Coronary artery (tissue), 2 donors: ENCODE data around the gene SLIT1.
"Not testable (repeated sequence)": the region's sequence is repeated elsewhere in the genome, so short reads cannot be mapped to it uniquely, and the experiment has no call there.

ENCODE experiments used
- DNase-seq: peaks from one replicate; pipeline ENCODE4 v3.0.0-alpha.2; 2017; ENCODE audit warnings: low spot score
- H3K27ac ChIP-seq, 2 donors: fragments of 200-600 bp; sonication (generic); one replicate each; pipeline ENCODE4 v1.5.1; 2016 to 2019
- H3K4me3 ChIP-seq: fragments of 200-600 bp; sonication (generic); 2 replicates; pipeline ENCODE4 v1.5.1; 2016; ENCODE audit warnings: mild to moderate bottlenecking, moderate library complexity
- TF ChIP-seq, protein P1 (sequence below): fragments of 200-600 bp; sonication (generic); IDR thresholded peaks from one replicate; pipeline ENCODE4 v1.5.1; 2019; ENCODE audit warnings: antibody characterized with exemption

The SLIT1 gene

DNA sequence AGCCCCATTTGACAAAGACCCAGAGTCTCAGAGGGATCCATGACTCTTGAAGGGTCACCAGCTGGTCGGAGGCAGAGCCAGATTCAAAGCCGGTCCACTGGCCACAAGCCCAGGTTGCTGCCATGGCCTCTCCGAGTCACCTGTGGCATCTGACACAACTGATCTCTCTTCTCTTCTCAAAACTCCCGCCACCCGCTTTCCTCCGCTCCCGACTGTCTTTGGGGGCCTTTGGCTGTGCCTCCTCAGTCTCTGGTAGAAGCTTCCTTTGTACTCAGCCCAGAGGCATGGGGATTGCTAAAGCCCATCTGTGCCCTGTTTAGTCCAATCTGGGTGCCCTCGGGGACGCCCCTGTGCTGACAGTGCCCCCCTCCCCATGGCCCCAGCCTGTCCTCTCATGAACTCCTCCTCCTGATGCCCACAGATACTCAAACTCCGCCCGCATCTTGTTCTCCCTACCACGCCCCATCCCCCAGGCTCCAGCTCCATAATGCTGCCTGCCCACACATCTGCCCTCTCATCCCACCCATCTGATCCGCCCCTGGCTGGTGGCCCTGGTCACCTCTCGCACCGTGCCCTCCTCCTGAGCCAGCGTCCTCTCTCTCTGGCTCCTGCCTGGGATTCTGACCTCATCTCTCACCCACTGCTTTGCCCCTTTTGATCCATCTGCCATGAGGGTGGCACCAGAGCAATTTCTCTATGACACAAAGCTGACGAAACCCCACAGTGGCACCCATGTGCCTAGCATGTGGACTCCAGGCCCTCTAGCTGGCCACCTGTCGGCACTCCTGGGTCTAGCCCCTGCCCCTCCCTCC, 150.6 kb downstream of the SLIT1 start:
- no peak for DNase-seq
- no peak overlapping the region for H3K4me3 ChIP-seq
- H3K27ac ChIP-seq: no peak overlapping the region
- TF ChIP-seq, protein P1, sequence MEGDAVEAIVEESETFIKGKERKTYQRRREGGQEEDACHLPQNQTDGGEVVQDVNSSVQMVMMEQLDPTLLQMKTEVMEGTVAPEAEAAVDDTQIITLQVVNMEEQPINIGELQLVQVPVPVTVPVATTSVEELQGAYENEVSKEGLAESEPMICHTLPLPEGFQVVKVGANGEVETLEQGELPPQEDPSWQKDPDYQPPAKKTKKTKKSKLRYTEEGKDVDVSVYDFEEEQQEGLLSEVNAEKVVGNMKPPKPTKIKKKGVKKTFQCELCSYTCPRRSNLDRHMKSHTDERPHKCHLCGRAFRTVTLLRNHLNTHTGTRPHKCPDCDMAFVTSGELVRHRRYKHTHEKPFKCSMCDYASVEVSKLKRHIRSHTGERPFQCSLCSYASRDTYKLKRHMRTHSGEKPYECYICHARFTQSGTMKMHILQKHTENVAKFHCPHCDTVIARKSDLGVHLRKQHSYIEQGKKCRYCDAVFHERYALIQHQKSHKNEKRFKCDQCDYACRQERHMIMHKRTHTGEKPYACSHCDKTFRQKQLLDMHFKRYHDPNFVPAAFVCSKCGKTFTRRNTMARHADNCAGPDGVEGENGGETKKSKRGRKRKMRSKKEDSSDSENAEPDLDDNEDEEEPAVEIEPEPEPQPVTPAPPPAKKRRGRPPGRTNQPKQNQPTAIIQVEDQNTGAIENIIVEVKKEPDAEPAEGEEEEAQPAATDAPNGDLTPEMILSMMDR: no peak

DNA sequence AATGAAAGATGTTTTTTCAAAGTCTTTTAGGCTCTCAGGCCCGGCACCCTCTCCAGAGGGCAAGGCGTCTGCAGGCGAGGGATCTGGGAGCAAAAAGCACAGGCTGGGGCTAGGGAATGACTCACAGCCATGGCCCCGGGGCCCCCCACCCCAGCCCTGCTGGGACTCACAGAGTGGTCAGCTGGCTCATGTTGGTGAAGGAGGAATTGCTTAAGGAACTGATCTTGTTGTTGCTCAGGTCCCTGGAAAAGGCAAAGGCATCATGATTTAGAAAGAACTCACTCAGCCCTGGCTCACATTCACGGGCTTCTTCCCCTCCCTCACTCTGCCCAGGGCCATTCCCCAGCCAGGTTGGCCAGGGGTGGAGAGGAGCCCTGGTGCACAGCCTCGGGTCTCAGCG, 151.5 kb downstream of the SLIT1 start:
- no peak for DNase-seq
- H3K4me3 ChIP-seq: no peak overlapping the region
- TF ChIP-seq, protein P1: no peak
- no peak overlapping the region for H3K27ac ChIP-seq

DNA sequence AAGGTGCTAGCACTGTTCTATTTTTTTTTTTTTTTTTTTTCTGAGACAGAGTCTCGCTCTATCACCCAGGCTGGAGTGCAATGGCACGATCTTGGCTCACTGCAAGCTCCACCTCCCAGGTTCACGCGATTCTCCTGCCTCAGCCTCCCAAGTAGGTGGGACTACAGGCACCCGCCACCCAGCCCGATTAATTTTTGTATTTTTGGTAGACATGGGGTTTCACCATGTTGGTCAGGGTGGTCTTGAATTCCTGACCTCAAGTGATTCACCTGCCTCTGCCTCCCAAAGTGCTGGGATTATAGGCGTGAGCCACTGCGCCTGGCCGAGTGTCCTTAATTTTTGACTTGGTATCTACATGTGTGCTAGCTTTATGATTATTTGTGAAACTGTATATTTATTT, 151.9 kb downstream of the SLIT1 start:
- not testable (repeated sequence) for H3K4me3 ChIP-seq, H3K27ac ChIP-seq, DNase-seq

DNA sequence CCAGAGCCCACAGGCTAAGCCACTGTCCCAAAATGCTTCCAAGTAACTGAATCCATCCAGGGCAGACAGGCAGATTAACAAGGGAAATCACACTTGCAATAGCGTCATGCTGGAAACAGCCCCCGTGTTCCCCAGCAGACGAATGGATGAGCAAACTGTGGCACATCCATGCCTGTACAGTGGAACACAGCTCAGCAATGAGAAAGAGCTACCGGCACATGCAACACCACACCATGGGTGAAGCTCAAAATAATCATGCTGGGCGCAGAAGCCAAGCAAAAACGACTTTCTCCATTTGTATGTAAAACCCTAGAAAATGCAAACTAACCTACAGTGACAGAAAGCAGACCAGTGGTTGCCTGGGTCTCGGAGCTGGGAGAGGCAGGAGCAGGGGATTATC, 153.1 kb downstream of the SLIT1 start:
- no peak for DNase-seq
- H3K4me3 ChIP-seq: no peak overlapping the region
- TF ChIP-seq, protein P1: no peak
- no peak overlapping the region for H3K27ac ChIP-seq

- Histone ChIP-seq H3K4me3 (no peak overlapping the region), H3K27ac (no peak overlapping the region)
- TF ChIP-seq, protein P1: no peak
- no peak for DNase-seq
Observed at GRCh38 chr10:97031459-97031858, 154.3 kb downstream of the SLIT1 start.

DNA sequence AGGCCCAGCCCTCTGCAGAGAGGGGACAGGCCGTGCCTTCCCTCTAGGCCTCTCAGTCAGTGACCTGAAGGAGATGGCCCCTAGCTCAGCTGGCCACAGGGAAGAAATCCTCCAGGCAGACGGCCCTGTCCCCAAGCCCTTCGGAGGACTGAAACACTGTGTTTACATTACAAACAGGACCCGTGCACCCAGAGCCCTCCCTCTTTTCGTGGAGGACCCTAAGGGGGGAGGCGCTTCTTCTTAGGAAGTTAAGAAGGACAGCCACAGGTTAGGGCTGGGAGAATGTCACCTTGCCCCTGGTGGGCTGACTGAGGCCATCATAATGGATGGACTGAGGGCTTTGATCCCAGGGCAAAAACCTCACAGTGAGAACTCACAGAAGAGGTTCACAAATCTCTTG, 154.9 kb downstream of the SLIT1 start:
- H3K27ac ChIP-seq: no peak overlapping the region
- TF ChIP-seq, protein P1: no peak
- DNase-seq: no peak
- no peak overlapping the region for H3K4me3 ChIP-seq

GRCh38 chr10:97029271-97029670, 156.5 kb downstream of the SLIT1 start:
- TF ChIP-seq, protein P1: no peak
- DNase-seq: no peak
- H3K27ac ChIP-seq: no peak overlapping the region
- no peak overlapping the region for H3K4me3 ChIP-seq
